Erythroblast (primary cell): ENCODE measurements around the gene IRX4.

Experiments used
- GATA1 ChIP-seq: IDR thresholded peaks from 2 replicates; pipeline ENCODE4 v1.6.1; 2011; ENCODE audit warnings: low read depth, mild to moderate bottlenecking, control low read depth, low read length, moderate library complexity
- POLR2A ChIP-seq: IDR thresholded peaks from 2 replicates; pipeline ENCODE4 v1.6.1; 2011; ENCODE audit warnings: mild to moderate bottlenecking, low read length

DNA sequence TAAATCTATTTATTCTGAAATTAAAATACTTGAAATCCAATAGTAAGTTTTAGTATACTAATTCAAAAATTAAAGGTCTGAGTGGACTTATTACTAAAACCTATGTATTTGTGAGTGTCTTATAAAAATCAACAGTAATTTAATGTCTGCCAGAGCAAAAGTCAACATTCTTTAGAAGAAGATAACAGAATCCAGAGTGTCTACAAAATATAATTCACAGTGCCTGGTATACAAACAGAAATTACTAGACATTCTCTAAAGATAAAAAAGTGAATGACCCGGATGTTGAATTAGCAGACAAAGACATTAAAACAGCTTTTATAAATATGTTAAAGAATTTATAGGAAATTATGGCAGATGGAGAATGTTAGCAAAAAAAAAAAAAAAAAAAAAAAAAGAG is 22.4 kb upstream of the IRX4 start:
- no peak for TF ChIP-seq POLR2A
- no peak for TF ChIP-seq GATA1
